G401.6 (cell line): ENCODE results near the gene RPH3AL.
"Not testable (repeated sequence)": the region's sequence is repeated elsewhere in the genome, so short reads cannot be mapped to it uniquely, and the experiment has no call there.

Source experiments
- FAIRE-seq: peaks from 2 replicates; lab custom pipeline; 2012; peaks lifted over from hg19 to GRCh38; lab: Jason Lieb, UNC

RPH3AL gene

DNA sequence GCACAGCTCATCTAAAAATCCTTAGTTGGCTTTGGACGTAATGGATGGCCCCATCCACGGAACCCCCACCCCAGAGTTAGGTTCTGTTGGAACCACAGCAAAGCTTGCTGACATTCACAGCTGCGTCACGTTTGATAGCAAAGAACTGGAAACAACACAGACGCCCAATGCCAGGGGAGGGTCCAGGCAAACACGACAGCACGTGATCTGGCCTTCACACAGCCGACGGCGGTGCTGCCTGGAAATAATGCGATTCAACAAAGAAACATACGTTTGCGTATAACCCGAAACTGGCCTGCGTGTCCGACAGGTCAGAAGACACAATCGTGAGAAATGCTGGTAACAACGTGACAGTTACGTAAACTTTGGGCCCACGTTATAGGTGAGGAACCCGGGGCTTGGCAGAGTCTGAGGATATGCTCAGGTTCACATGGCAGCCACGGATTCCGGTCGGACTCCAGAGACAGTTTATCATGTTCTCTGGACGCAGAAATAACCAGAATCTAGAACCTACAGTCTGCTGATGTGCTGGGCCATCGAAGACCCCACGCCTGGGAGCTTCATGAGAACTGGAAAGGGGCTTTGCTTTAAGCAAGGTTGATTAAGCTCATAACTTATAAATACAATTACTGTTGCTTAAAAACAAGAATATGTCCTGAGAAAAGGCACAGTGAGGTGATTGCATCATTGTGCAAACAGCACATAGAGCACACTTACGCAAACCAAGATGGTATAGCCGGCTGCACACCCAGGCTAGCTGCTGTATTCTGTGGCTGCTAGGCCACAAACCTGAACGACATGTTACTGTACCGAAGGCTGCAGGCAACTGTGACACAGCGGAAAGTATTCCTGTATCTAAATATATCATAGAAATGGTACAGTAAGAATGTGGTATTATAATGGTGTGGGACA lies 70.4 kb downstream of the RPH3AL start:
- FAIRE-seq, result no peak

DNA sequence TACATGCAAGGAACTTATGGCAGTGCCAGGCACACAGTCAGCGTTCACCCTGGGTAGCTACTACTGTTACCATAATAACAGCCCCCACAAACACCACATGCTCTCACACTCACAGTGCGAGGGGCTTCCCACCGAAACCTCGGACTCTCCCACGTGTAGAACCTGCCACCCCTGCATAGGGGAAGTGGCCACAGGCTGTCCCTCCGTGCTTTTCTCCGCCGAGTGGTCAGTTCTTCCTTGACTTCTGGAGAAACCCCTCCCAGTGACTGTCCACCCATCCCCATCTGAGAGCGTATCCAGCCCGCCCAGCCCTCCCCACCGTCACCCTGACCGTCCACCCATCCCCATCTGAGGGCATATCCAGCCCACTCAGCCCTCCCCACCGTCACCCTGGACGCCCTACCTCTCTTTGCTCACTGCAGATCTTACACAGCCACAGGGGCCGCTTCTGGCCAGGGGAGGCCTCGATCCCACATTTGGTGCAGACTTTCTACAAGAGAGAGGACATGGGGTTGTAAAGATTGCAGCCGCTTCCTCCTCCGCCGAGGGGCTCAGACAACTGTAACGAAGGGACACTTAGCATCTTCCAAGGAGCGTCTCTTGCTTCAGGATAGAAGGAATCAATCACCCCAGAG lies 71.1 kb downstream of the RPH3AL start:
- no peak for FAIRE-seq

- no peak for FAIRE-seq
Measured at GRCh38 chr17:280901-281300, 71.7 kb downstream of the RPH3AL start.

GRCh38 chr17:280216-280615 lies 72.4 kb downstream of the RPH3AL start:
- no peak for FAIRE-seq

GRCh38 chr17:279776-280175 lies 72.8 kb downstream of the RPH3AL start:
- FAIRE-seq, result no peak

- FAIRE-seq, result no peak
Measured at GRCh38 chr17:279331-279730, 73.3 kb downstream of the RPH3AL start.

DNA sequence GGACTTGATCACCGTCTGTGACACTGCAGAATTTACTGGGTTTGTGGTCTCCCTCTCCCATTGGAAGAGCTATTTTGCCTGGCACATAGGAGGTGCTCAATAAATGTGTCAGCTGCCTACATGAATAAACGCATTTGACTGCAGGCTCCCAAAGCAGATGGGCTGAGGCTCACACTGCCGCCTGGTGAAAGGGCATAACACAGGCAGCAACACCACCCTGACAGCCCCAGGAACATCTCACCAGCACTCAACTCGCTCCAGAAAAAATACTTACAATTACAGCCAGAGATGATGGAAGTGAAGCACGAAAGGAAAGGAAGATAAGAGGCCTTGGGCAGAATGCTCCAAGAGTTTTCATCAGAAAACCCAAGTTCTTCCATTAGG lies 73.9 kb downstream of the RPH3AL start:
- FAIRE-seq, result no peak

- FAIRE-seq, result no peak
Measured at GRCh38 chr17:278055-278675, 74.4 kb downstream of the RPH3AL start.

DNA sequence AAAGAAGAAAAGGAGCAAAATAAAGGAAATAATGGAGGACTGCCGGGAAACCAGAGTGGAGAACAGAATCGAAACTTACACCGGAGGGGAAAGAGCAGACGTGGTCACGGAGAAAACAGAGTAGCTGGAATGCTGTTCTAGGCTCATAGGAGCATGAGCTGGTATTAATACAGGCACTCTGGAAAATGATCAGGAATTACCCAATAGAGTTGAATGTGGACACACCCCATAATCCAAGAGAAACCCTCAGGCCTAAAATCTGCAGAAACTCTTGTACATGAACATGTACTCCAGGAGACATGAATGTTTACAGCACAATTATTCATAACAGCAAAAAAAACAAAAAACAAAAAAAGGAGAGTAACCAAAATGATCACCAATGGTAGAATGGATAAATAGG lies 77.7 kb downstream of the RPH3AL start:
- FAIRE-seq, result no peak

GRCh38 chr17:273981-274832 lies 78.4 kb downstream of the RPH3AL start:
- FAIRE-seq, result no peak

GRCh38 chr17:272856-273255 lies 79.8 kb downstream of the RPH3AL start:
- not testable (repeated sequence) for FAIRE-seq

- not testable (repeated sequence) for FAIRE-seq
Measured at GRCh38 chr17:271928-272623, 80.5 kb downstream of the RPH3AL start.

DNA sequence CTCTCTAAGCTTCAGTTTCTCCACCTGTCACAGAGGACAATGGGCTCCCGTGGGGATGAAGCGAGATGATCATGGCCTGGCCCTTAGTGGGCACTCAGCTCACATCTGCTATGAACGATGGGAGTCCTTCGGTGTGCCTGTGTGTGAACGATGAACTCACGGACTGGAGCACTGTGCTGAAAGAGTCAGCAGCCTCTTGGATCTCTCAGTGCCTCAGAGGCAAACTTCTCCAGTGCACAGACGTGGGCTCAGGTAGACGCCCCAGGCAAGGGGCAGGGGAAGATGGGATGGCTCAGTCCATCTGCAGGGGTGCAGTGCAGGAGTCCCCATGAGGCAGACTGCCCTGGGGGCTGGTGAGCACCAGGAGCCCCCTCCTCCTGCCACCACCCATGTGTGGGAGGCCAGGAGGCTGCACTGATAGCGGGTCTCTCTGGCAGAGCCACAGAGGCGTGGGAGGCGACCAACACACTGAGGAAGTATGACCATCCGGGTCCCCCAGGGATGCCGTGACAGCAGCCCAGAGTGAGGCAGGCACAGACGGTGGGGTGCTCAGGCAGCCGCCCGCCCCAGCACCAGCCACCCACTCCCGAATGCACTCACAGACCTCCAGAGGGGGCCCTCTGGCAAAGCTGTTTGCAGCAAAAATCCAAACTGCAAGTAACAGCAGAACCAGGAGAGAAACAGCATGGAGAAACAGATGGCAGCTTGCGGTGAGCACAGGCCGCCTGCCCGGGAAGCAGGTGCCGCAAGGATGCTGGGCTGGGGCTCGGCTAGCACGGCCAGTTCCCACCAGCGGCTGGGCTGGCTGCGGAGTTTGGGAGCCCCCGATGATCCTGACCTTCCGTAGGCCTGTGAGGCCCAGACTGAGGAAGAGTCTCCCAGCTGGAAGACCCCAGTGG lies 82.7 kb downstream of the RPH3AL start:
- FAIRE-seq, result no peak

- FAIRE-seq, result no peak
Measured at GRCh38 chr17:266701-267667, 85.6 kb downstream of the RPH3AL start.

- FAIRE-seq, result no peak
Measured at GRCh38 chr17:266219-266618, 86.4 kb downstream of the RPH3AL start.

GRCh38 chr17:265718-266117 lies 86.9 kb downstream of the RPH3AL start:
- FAIRE-seq, result no peak

DNA sequence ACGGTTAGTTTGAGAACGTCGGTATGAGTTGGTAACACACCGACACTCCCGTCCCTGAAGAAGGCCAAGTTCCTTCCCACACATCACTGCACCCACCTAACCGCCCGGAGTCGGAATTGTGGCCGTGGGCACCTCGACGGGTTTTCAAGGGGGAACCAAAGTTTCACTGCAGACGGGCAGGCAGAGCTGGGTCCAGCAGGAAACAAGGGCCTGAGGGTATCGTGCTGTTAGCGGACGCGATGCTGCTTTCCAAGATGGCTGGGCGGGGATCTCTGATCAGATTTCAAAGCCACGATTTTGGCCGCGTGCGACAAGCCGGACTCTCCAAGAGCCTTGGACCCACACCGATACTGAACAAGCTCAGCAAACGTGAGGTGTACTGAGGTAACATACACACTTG lies 88.8 kb downstream of the RPH3AL start:
- no peak for FAIRE-seq

DNA sequence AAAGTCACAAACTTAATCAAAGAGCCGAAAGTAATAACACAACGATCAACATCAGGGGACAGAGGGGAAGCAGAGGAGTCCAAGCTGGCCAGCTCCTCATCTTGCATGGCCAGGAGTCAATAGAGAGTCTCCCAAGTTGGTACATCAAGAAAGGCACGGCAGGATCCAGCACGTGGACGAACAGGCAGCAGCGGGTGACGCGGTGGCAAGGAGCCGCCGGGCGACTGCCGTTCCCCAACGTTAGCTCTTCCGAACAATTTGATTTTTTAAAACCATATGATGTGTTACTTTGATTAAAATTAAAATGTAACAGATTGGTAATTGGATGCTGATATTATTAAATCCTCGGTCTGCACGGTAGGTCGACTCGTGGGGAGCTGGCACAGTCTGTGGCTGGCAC lies 89.3 kb downstream of the RPH3AL start:
- FAIRE-seq, result no peak

GRCh38 chr17:261635-262034 lies 91.0 kb downstream of the RPH3AL start:
- no peak for FAIRE-seq
